Stimulated activated CD8-positive, alpha-beta memory T cell treated with anti-CD3 and anti-CD28 coated beads, Interleukin-4, amount 100 ng/mL, for 24 hours (primary cell): Measurements from ENCODE around the gene CHKA.

Source experiments
- DNase-seq: peaks from one replicate; pipeline ENCODE4 v3.0.0-alpha.2; 2020; ENCODE audit warnings: low read depth

Gene CHKA

DNA sequence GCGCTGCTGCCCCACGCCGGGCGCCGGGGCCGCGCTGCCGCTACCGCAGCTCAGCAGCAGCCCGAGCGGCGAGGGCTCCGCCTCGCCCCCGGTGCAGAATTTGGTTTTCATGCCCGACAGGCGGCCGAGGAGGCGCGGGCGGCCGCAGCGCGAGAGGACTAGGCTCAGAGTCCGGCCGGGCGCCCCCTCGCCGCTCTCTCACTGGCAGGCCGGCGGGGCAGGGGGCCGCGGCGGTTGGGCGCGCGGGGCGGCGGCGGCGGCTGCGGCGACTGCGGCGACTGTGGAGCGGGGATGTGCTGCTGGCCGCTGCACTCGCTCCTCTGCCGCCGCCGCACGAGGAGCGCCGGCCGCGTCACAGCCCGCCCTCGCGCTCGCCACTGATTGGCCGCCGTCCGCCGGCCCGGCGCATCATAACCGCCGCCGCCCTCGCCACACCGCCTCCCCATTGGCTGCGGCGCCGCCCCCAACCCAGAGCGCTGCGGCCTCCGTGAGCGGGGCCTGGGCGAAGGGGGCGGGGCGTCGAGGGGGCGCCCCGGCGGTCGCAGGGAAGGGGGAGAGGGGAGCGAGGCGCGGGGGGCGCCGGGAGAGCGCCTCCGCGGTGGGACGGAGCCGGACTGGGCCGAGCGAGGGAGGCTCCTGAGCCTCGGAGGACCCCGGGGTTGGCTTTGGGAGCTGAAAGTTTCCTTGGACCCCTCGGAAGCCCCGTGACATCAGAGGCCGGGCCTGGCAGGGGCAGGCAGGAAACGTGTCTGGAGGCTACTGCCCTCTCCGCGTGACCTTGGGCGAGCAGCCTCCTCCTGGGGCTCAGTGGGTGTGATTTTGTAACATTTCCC lies at the start of gene CHKA:
TSS of gene CHKA (minus strand) at position 322 of the 833 bp plus-strand sequence. CDS start at position 111, 211 bp downstream.
- DNase-seq = peak; percentile 86

GRCh38 chr11:68169442-68169841 lies 48.3 kb upstream of the CHKA start:
- no peak for DNase-seq

DNA sequence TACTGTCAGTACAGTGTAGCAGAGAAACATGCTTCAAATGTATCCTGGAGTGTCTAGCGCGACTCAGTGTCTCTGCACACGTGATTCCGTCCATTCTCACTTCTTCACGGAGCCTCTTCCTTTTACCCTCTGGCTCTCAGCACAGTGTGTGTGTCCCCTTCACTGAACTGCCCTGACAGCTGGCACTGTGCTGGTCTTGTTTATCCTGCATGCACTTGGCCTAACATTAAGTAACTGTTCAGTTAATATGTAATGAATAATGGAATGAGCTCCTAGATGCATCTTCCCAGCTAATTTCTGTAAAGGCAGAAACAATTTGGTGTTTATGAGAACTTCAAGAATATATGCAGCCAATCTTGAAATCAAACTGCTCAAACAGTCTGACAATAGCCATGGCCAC lies 47.5 kb upstream of the CHKA start:
- no peak for DNase-seq

GRCh38 chr11:68167474-68167873 lies 46.3 kb upstream of the CHKA start:
- DNase-seq = no peak

GRCh38 chr11:68166969-68167368 lies 45.8 kb upstream of the CHKA start:
- DNase-seq = no peak

GRCh38 chr11:68165601-68166000 lies 44.4 kb upstream of the CHKA start:
- DNase-seq = no peak

DNA sequence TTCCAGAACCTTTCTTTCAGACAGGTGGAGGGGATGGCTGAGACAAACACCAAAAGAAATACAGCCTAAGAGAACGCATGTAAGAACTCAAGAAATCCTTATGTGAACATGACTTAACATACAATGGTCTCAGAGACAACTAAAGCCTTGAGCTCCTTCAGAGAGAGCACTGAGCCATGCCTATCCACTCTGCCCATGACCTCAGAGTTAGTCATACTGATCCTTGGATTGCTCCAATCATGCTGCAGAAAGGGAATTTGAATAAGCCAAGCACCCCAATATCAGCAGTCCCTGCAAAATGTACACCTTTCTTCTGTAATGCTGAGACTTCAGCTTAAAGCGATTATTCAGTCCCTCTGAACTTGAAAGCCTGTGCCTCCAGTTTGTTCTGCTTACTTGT lies 43.2 kb upstream of the CHKA start:
- no peak for DNase-seq

- no peak for DNase-seq
Observed at GRCh38 chr11:68163691-68164090, 42.5 kb upstream of the CHKA start.

DNA sequence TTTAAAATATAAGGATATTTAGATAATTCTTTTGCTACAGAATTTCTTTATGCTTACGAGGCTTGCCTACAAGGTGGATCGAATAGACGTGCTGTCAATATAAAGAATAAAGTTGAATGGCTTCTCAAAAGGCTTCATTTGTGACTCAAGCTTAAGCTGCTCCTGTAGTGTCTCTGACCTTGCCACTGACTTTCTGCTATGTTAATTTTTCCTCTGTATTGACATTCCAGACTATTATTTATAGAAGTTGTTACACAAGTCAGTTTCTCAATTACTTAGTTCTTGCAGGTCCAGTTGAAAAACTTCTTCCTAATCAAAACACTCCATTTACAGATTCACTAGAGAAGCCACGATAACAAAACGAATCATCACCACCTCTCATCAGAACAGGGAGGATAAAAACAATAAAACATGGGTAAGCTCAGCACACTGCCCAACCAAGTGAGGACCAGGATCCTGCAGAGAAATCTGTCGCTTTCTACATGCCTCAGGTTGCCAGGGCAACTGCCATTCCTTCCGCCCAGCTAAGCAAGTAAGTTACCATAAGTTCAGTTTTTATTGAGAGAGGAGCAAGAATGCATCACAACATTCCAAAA lies 39.0 kb upstream of the CHKA start:
- DNase-seq = no peak

DNA sequence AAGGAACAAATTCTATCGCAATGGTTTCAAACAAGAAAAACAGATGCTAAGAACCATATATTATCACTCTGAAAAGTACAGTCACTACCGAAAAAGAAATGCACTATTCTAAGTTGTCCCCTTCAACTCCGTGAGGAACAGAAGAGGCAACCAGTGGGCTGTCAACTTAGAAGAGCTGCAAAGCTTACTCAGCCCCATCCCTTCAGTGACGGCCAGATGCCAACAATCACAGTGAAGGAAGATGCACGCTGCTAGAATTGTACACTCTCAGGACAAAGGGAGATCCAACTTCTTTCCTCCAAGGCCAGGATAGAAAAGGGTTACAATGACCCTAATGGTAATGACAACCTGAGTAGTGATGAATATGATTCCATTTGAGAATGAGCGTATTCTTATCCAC lies 38.5 kb upstream of the CHKA start:
- DNase-seq = no peak

DNA sequence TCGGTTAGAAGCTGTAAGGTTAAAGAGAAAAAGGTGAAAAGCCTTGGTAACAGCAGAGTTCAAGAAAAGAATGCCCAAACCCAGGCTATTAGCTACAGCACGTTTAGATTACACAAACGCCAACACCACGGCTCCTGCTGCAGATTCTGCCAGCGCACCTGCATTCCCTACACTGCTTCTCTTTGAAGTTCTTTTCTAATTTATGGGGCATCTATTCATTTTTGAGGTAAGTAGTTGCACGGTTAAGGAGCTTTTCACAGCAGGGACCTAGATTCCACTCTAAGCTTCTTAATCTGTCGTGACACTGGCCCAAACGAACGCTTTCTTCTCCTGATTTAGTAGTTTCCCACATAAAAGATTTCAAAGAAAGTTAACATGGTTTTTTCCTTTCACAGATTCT lies 38.0 kb upstream of the CHKA start:
- DNase-seq = no peak

DNA sequence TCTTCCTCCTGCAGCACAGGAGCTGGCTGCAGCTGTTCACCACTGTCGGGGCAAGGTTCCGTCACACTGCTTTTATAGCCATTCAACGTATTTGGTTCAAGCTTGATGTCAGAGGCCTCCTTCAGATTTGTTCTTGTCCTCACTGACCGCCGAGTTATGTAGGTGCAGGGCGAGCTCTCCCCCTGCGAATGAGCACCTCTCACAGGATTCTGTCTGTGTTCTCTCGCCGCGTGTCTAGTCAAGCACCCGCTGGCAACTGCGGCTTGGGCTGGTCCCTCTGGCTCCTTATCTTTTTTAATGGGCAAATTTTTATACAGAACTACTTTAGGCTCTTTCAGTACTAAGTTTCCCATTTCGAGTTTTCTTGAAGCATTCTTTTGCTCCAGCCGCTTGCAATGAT lies 37.4 kb upstream of the CHKA start:
- DNase-seq = no peak

- DNase-seq = no peak
Observed at GRCh38 chr11:68153742-68154141, 32.6 kb upstream of the CHKA start.

DNA sequence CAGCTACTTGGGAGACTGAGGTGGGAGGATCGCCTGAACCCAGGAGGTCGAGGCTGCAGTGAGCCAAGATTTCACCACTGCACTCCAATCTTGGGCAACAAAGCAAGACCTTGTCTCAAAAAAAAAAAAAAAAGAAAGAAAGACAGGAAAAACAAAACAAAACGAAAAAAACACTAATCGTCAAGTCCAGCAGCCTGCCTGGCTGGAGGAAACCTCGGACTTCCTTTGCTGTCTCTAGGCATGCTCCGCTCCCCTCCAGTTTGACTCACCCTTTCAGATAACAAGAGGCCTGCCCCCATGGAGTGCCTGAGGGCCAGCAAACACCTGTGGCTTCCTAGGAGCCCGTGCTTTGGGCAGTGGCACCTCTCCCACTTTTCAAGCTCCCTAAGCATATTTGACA lies 28.8 kb upstream of the CHKA start:
- DNase-seq = no peak

DNA sequence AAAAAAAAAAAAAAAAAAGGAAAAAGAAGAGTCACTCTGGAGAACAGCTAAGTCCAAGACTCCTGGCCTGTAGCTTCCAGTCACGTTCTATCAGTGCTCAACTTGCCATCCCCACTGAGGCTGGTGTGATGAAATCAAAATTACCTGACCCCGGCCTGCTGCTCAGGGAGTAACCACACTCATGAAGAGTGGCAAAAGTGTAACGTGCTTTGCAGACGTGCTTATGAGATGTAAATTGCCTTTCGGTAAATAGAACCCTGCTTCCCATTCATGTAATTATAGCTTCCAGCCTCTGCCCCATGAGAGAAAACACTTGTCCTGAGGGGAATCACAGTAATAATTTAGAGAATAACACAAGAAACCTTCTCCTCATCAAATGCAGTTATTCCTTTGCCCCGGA lies 28.2 kb upstream of the CHKA start:
- DNase-seq = no peak

DNA sequence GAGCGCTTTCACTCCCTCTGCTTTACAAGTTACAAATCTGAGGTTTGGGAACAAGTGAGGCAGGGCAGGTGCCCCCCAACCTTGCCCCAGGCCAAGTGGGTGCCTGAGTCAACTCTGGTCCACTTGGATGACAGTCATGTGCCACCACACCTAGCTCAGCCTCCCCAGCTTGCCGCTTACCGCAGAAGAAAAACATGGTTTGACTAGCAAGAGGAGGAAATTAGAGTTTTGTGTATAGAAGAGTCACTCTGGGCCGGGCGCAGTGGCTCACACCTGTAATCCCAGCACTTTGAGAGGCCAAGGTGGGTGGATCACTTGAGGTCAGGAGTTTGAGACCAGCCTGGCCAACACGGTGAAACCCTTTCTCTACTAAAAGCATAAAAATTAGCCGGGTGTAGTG lies 27.7 kb upstream of the CHKA start:
- DNase-seq = no peak

- DNase-seq = no peak
Observed at GRCh38 chr11:68148071-68148805, 27.1 kb upstream of the CHKA start.

DNA sequence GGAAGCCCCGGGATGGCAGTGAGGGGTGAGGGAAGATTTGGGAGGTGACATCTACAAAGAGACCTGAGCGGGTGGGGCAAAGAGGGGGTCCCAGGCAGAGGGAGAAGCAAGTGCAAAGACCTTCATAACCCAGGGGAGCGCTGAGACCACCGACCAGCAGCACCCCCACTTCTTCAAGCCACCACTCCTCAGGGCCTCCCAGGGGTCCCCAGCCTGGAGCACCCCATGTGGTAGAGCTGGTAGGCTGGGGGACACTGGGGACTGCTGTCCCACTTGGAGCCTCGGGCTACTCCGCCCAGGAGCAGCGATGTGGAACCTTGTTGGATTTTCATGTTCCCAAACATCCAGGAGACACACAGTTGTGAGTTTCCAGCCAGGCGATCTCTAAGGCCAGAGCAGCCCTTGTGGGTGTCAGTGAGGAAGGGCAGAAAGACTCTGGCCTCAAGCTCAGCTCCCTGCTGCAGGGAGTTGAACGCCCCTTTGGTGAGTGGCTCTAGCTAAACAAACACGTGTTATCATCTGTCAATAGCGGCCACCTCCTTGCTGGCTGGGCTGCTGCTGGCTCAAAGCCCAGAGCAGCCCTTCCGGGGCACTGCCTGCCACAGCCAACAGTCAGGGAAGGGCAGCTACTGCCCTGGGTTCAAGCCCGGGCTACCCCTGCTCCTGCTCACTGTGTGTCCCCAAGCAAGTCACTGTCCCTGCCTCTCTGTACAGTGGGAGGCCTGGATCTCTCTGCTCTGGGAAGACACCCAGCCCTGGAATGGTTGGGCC lies 25.7 kb upstream of the CHKA start:
- no peak for DNase-seq

DNA sequence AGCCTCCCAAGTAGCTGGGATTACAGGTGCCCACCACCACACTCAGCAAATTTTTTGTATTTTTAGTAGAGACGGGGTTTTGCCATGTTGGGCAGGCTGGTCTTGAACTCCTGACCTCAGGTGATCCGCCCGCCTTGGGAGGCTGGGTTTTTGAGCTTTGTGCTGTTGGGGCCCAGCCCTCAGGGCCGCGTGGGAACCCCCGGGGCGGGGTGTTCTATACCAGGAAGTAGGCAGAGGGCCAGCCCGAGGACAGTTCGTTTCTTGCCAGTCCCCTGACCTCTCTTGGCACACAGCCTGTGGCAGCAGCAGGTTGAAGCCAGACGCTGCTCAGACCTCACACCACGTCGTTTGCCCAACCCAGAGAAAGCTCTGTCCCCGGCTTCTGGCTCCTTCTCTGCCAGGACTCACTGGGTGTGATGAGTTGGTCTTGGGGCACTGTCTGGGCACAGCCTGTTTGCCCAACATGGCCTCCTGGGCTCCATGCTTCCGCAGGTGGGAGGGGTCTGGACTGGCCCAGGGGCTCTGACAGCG lies 24.9 kb upstream of the CHKA start:
- no peak for DNase-seq

DNA sequence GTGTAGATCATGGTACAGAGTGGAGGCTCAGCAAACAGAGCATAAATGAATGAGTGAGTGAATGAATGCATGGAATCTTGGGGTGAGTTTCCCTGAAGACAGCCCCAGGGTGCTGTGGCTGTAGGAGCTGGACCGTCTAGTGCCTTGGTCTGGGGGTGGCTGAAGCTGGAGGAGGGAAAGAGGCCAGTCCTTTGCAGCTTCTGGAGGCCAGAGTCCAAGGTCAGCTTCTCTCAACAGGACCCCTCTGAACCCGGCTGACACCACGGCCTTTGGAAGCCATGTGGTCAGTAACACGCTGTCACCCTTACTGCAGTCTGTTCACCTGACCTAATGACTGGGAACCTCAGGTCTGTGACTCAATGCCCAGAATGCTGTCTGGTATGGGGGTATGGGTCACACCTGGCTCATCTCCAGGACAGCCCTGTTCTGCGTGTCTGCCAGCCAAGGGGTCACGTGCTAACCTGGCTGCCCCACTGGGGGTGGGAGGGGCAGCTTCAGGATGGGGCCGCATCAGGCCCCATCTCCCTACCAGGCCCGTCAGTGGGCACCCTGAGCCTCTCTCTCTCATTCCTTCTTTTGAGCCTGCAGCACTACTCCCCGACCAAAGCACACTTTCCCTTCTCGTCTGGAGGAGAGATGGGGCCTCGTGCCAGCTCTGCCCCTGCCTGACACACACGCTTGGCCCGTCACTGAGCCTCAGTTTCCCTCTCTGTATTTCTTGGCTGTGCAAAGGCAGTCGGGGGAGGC lies 24.1 kb upstream of the CHKA start:
- no peak for DNase-seq

GRCh38 chr11:68143310-68143689 lies 22.1 kb upstream of the CHKA start:
- DNase-seq = no peak
